OCI-LY7 (cell line): ENCODE results near the gene PTPRU. TPM values are rescaled to one million over a fixed set of nuclear protein-coding genes. Genes with fewer than 3 reads are reported as not detected.

Source experiments
- BruUV-seq: library from RNA; stranded (reverse); fragments of 400-500 nt; replicated peaks from 2 replicates; lab custom pipeline; 2021; lab: Mats Ljungman, UMichigan
- CTCF ChIA-PET: fragments of 300-600 bp; sonication (Branson Sonifier 250); formaldehyde crosslinking; loops from one replicate; lab custom pipeline; 2022; ENCODE audit warnings: antibody characterized with exemption; ENCODE audit not compliant: unreplicated experiment; lab: Charles Lee
- POLR2A ChIA-PET: fragments of 300-600 bp; sonication (Branson Sonifier 250); formaldehyde crosslinking; loops from one replicate; lab custom pipeline; 2022; ENCODE audit warnings: antibody characterized with exemption; lab: Charles Lee
- DNase-seq: peaks from one replicate; pipeline ENCODE4 v3.0.0-alpha.2; 2015; ENCODE audit warnings: low spot score
- H2AFZ ChIP-seq: fragments of 200-600 bp; sonication (generic), shearing (Covaris generic); 2 replicates; pipeline ENCODE4 v1.6.1; 2014; ENCODE audit warnings: mild to moderate bottlenecking, antibody characterized with exemption, low read length, moderate library complexity
- H3K27ac ChIP-seq: fragments of 200-600 bp; sonication (generic); 2 replicates; pipeline ENCODE4 v1.5.1; 2014; ENCODE audit warnings: mixed run types, low read depth, mild to moderate bottlenecking, moderate library complexity, low read length, inconsistent platforms; ENCODE audit not compliant: poor library complexity, severe bottlenecking
- H3K36me3 ChIP-seq: fragments of 200-600 bp; sonication (generic); 2 replicates; pipeline ENCODE4 v1.6.1; 2014; ENCODE audit warnings: mild to moderate bottlenecking, antibody characterized with exemption, low read length, moderate library complexity, mixed read lengths; ENCODE audit not compliant: insufficient read depth
- H3K4me1 ChIP-seq: fragments of 200-600 bp; sonication (generic); 2 replicates; pipeline ENCODE4 v1.5.1; 2014; ENCODE audit warnings: mild to moderate bottlenecking, low read length; ENCODE audit not compliant: insufficient read depth, poor library complexity, severe bottlenecking
- H3K4me2 ChIP-seq: fragments of 200-600 bp; sonication (generic); 2 replicates; pipeline ENCODE4 v1.6.1; 2014; ENCODE audit warnings: mild to moderate bottlenecking, low read length
- H3K4me3 ChIP-seq: fragments of 200-600 bp; sonication (generic); 2 replicates; pipeline ENCODE4 v1.5.1; 2014; ENCODE audit warnings: mild to moderate bottlenecking, low read depth, low read length; ENCODE audit not compliant: poor library complexity, severe bottlenecking
- H3K79me2 ChIP-seq: fragments of 200-600 bp; sonication (generic); 2 replicates; pipeline ENCODE4 v1.6.1; 2016; ENCODE audit warnings: low read depth, mild to moderate bottlenecking, low read length, moderate library complexity, mixed read lengths; ENCODE audit not compliant: insufficient read depth
- H3K9me2 ChIP-seq: fragments of 200-600 bp; sonication (generic); 2 replicates; pipeline ENCODE4 v1.6.1; 2016; ENCODE audit warnings: mild to moderate bottlenecking, low read length, mixed read lengths; ENCODE audit not compliant: insufficient read depth
- H3K9me3 ChIP-seq: fragments of 200-600 bp; sonication (generic); 2 replicates; pipeline ENCODE4 v1.6.1; 2014; ENCODE audit warnings: mild to moderate bottlenecking, mixed run types, low read length, mixed read lengths
- H4K20me1 ChIP-seq: fragments of 200-600 bp; sonication (generic); 2 replicates; pipeline ENCODE4 v1.6.1; 2014; ENCODE audit warnings: mild to moderate bottlenecking, antibody characterized with exemption, low read length, moderate library complexity, mixed read lengths; ENCODE audit not compliant: insufficient read depth
- EZH2phosphoT487 ChIP-seq: fragments of 200-600 bp; sonication (generic); IDR thresholded peaks from 2 replicates; pipeline ENCODE4 v1.6.1; 2018; ENCODE audit warnings: low read depth, borderline replicate concordance, mild to moderate bottlenecking, mixed run types, antibody characterized with exemption, low read length, moderate library complexity, mixed read lengths
- intact Hi-C: fragments of 100-400 bp; cut with micrococcal nuclease; formaldehyde crosslinking; loops from one replicate; pipeline ENCODE4 v1.10.0; 2022; ENCODE audit not compliant: unreplicated experiment
- total RNA-seq, 2 experiments: library from RNA; depleted of rRNA in 1 of 2; stranded (reverse); fragments of >200 nt in 1 of 2; shearing (Covaris generic) in 1 of 2; gene quantifications; 2 replicates each; pipeline ENCODE4 v1.2.3, GENCODE V29; 2014 to 2022
- TF ChIP-seq, protein P1 (sequence below): fragments of 200-600 bp; sonication (generic); conservative IDR thresholded peaks from 2 replicates; pipeline ENCODE4 v1.5.1; 2014; ENCODE audit warnings: mild to moderate bottlenecking, antibody characterized with exemption, low read length, moderate library complexity, mixed read lengths

PTPRU gene
- total RNA-seq, 2 experiments from 2014 or later = 2.5 to 4.6 TPM

DNA sequence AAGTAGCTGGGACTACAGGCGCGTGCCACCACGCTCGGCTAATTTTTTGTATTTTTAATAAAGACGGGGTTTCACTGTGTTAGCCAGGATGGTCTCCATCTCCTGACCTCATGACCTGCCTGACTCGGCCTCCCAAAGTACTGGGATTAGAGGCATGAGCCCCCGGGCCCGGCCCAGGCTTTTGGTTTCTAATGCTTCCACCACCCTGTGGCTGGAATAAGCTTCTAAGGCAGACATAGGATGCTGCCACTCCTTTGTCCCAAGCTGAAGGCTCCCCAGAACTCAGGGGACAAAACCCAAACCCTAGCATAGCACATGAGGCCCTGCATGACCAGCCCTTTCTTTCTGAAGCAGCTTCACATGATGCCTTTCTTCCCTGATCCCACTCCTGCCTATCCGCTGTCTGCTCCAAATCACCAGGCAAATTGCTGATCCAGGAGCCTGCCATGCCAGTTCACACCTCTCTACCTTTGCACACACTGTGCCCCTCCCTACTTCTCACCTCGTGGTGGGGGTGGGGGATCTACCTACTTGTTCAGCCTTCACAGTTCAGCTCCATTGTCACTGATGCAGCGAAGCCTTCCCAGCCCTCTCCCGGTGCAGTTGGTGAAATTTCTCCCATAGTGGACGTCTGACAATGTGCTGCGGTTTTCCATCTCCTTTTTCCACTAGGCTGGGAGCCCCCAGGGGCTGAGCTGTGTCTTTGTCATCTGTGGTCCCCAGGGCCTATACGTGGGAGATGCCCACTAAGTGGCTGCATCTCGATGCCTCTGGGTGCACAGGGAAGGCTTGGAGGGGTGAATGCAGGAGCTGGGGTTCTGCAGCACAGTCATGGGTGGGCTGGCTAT lies 6.9 kb downstream of the PTPRU start:
- Histone ChIP-seq H3K4me2 (no peak overlapping the region), H3K36me3 (no peaks in the 10 kb centered on the region), H2AFZ (no peak overlapping the region), H3K9me3 (no peaks in the 10 kb centered on the region), H3K9me2 (no peaks in the 10 kb centered on the region), H4K20me1 (no peaks in the 10 kb centered on the region), H3K4me3 (no peak overlapping the region), H3K4me1 (no peaks in the 10 kb centered on the region), H3K27ac (no peak overlapping the region), H3K79me2 (no peaks in the 10 kb centered on the region)
- POLR2A ChIA-PET = interaction anchor here (0.7 kb wide), 1 partner anchor 28 kb away, joined by 3 read pairs; no protein-coding TSS in a partner anchor
- CTCF ChIA-PET = no interaction called here
- DNase-seq = no peak
- TF ChIP-seq EZH2phosphoT487 = no peak
- TF ChIP-seq, protein P1, sequence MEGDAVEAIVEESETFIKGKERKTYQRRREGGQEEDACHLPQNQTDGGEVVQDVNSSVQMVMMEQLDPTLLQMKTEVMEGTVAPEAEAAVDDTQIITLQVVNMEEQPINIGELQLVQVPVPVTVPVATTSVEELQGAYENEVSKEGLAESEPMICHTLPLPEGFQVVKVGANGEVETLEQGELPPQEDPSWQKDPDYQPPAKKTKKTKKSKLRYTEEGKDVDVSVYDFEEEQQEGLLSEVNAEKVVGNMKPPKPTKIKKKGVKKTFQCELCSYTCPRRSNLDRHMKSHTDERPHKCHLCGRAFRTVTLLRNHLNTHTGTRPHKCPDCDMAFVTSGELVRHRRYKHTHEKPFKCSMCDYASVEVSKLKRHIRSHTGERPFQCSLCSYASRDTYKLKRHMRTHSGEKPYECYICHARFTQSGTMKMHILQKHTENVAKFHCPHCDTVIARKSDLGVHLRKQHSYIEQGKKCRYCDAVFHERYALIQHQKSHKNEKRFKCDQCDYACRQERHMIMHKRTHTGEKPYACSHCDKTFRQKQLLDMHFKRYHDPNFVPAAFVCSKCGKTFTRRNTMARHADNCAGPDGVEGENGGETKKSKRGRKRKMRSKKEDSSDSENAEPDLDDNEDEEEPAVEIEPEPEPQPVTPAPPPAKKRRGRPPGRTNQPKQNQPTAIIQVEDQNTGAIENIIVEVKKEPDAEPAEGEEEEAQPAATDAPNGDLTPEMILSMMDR = no peak
- BruUV-seq = no TSS peak
- intact Hi-C loops = no loop called here

DNA sequence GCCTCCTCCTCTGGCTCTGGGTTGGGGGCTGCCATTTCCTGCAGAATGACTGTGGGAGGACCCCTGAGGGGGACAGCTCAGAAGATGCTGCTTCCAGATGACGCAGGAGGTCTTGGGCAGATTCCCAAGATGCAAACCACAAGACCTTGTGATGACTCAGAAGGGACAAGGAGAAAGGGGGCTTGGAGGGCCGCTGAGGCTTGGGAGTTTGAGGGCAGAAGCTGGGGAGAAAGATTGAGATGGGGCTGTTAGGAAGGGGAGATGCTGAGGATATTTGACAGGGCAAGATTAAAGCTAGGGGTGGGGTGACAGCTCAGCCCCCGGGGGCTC lies 7.5 kb downstream of the PTPRU start:
- H3K4me3 ChIP-seq = no peak overlapping the region
- intact Hi-C loops = no loop called here
- DNase-seq = no peak
- POLR2A ChIA-PET = interaction anchor here (0.7 kb wide), 1 partner anchor 28 kb away, joined by 3 read pairs; no protein-coding TSS in a partner anchor
- H3K36me3 ChIP-seq = no peaks in the 10 kb centered on the region
- BruUV-seq = no TSS peak
- H4K20me1 ChIP-seq = no peaks in the 10 kb centered on the region
- no peak overlapping the region for H3K27ac ChIP-seq
- no peaks in the 10 kb centered on the region for H3K4me1 ChIP-seq
- H3K4me2 ChIP-seq = no peak overlapping the region
- TF ChIP-seq, protein P1 = no peak
- no peak for TF ChIP-seq EZH2phosphoT487
- H3K9me2 ChIP-seq = no peaks in the 10 kb centered on the region
- H2AFZ ChIP-seq = no peak overlapping the region
- no peaks in the 10 kb centered on the region for H3K79me2 ChIP-seq
- CTCF ChIA-PET = no interaction called here
- no peaks in the 10 kb centered on the region for H3K9me3 ChIP-seq

DNA sequence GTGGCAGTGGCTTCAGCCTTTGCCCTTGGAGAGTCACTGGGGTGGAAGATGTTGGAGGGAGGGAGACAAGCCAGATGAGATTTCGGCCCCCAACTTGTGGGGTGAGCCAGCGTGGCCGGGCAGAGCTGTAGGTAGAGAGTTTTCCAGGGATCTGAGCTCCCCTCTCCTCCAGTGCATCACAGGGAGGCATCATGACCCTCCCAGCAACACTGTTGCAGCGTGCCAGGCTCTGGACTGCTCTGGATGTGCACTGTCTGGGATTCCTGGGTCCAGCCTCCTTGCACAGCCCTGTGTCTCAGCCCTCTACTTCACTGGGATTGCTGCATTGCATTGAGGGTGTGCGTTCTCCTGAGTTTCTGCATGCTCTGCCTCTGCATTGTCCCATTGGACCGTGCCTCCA lies 8.9 kb downstream of the PTPRU start:
- Histone ChIP-seq H3K4me1 (no peaks in the 10 kb centered on the region), H2AFZ (no peak overlapping the region), H3K9me3 (no peaks in the 10 kb centered on the region), H3K9me2 (no peaks in the 10 kb centered on the region), H3K36me3 (no peaks in the 10 kb centered on the region), H3K79me2 (no peaks in the 10 kb centered on the region), H3K27ac (no peak overlapping the region), H4K20me1 (no peaks in the 10 kb centered on the region), H3K4me3 (no peak overlapping the region), H3K4me2 (no peak overlapping the region)
- no peak for DNase-seq
- intact Hi-C loops = no loop called here
- CTCF ChIA-PET = interaction anchor here (0.6 kb wide), 1 partner anchor 1463 kb away, joined by 3 read pairs; no protein-coding TSS in a partner anchor
- no TSS peak for BruUV-seq
- TF ChIP-seq, protein P1 = no peak
- TF ChIP-seq EZH2phosphoT487 = no peak
- POLR2A ChIA-PET = no interaction called here
